Epithelial cell of proximal tubule (primary cell): Measurements from ENCODE around the gene KIAA2012. TPM values are rescaled to one million over a fixed set of nuclear protein-coding genes. Genes with fewer than 3 reads are reported as not detected.

ENCODE experiments used
- DNase-seq: peaks from one replicate; pipeline ENCODE4 v3.0.0-alpha.2; 2011; ENCODE audit warnings: low read depth
- H3K4me3 ChIP-seq: 2 replicates; pipeline ENCODE4 v1.5.1; 2011; ENCODE audit warnings: low read depth, mild to moderate bottlenecking, low read length
- CTCF ChIP-seq: conservative IDR thresholded peaks from 2 replicates; pipeline ENCODE4 v1.5.1; 2012; ENCODE audit warnings: low read depth, mild to moderate bottlenecking, low read length
- total RNA-seq: library from RNA; depleted of rRNA; stranded (reverse); fragments of >200 nt; gene quantifications from 2 replicates; pipeline ENCODE4 v1.2.3, GENCODE V29; 2015

KIAA2012 gene
- total RNA-seq, 1 donor from 2014 or later: not detected

GRCh38 chr2:202116691-202117090 lies 43.6 kb downstream of the KIAA2012 start:
- TF ChIP-seq CTCF: no peak
- no peak for DNase-seq
- H3K4me3 ChIP-seq: no peak overlapping the region

DNA sequence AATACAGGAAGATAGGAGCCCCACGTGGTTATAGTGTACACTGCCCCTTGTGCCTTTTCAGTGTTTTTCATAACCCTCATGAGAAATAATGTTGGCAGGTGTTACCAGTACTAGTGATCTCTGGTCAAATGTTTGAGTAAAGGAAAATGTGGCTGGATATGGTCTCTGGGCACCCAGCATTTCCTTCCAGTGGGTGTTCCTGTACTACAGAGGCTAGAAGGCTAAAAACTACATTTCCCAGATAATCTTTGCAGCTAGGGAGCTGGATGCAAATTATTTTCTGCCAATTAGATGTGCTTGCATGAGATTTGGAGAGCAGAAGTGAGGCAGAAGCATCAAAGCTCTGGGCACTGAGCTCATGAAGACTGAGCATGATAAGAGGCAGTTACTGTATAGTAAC lies 45.1 kb downstream of the KIAA2012 start:
- DNase-seq: no peak
- no peak for TF ChIP-seq CTCF
- H3K4me3 ChIP-seq: no peak overlapping the region

DNA sequence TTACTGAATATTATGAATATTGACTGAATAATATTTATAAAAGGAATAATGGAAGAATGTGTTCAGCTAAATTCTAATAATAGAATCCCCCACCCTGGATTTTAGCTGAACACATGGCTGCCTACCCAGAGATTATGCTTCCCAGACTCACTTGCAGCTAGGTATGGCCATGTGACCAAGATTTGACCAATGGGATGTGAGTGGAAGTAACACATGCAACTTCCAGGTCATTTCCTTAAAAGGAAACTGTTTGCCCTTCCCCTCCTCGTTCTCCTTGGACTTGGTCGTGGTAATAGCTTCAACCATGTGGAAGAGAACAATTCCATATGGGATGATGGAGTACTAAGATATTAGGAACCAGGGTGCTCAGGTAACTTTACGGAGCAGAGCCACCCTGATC lies 47.8 kb downstream of the KIAA2012 start:
- no peak for DNase-seq
- no peak for TF ChIP-seq CTCF
- no peak overlapping the region for H3K4me3 ChIP-seq

DNA sequence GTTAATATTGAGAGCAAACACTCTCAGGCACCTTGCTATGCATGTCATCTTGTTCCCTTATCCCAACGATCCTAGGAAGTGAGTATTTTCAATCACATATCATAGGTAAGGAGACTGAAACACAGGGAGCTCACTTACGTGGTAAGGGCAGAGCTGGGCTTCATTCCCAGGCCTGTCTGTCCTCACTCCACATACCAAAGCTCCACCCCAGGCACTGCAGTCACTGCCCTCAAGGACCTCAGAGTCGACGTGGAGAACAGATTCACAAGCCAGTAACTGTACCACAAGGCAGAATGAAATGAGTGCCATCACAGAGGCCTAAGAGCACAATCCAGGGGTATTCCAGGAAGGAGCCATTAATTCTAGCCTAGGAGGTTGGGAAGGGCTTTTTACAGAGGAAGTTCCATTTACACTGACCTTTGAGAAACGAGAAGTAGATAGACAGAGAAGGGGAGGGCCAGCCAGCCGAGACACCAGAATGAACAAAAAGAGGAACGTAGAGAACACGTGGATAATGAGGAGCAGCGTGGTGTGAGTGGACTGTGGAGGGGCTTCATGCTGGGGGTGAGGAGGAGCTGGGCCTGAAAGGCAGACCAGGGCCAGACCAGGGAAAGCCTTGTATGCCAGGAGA lies 48.6 kb downstream of the KIAA2012 start:
- no peak for DNase-seq
- H3K4me3 ChIP-seq: no peak overlapping the region
- no peak for TF ChIP-seq CTCF

- no peak overlapping the region for H3K4me3 ChIP-seq
- TF ChIP-seq CTCF: no peak
- DNase-seq: no peak
These were observed 49.1 kb downstream of the KIAA2012 start for GRCh38 chr2:202122163-202122540.

DNA sequence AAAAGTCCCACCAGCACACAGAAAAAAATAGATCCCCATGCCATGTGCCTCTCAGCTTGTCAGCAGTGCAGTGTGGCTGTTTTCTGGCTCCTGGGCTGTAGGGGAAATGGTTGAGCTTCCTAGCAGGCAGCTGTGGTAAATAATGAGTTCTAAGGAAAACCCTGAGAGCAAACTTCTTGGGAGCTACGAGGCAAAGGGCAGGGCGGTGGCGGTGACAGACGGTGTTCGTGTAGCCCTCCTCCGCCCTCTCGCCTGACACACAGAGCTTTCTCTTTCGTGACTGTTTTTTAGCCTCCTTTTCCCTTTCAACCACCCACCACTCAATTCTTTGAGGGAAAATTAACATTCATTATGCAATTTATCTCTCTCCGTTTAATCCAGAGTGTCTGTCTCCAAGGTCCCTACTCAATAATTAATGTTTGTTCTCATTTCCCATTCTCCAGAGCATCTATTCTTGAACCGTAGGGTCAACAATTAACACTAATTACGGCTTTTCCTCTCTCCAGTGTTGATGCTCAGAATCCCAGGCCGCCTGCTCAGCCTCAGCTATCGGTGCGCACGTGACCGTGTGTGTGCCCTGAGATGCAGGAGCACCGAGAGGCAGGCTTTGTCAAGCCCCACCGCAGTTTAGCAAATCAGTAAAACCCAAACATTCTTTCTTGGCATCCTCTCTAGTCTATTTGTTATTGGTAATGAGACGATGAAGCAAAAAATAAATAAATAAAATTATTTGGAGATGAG lies 50.1 kb downstream of the KIAA2012 start:
- TF ChIP-seq CTCF: no peak
- H3K4me3 ChIP-seq: no peak overlapping the region
- no peak for DNase-seq

DNA sequence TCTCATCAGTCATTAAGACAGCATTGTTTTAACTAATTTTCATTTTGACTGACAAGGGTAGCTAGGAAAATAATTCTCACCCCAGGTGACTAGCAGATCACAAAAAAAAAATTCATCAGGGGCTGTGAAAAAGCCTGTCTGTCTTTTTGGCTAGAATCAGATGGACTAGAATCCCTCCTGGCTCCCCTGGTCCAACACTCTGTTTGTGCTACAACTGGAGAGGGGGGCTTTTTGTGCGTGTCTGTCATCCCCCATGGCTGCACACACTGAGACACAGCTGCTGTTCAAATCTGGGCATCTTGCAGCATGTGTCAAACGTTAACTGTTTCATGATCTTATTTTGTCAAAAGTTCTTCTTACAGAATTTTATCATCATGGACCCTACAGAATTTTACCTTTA lies 51.2 kb downstream of the KIAA2012 start:
- no peak overlapping the region for H3K4me3 ChIP-seq
- no peak for TF ChIP-seq CTCF
- DNase-seq: no peak
